B cell (primary cell): ENCODE measurements around the gene SPG7. TPM values are rescaled to one million over a fixed set of nuclear protein-coding genes. Genes with fewer than 3 reads are reported as not detected.
A peak's percentile ranks its signal among the peaks of the same experiment; 100 is the strongest.

Experiments used
- ATAC-seq: fragments of 200-7000 bp; cut with Tn5 transposase; one replicate; pipeline ENCODE4 v1.10.0; 2021; ENCODE audit warnings: low read depth, mild to moderate bottlenecking, moderate number of reproducible peaks, moderate library complexity
- CTCF ChIA-PET: fragments of 350-600 bp; sonication (Branson Sonifier 250); formaldehyde crosslinking; loops from one replicate; lab custom pipeline; 2021; ENCODE audit warnings: antibody characterized with exemption, inconsistent platforms; lab: Charles Lee
- POLR2A ChIA-PET: fragments of 350-600 bp; sonication (Branson Sonifier 250); formaldehyde crosslinking; loops from one replicate; lab custom pipeline; 2021; ENCODE audit warnings: antibody characterized with exemption; lab: Charles Lee
- DNase-seq: peaks from one replicate; pipeline ENCODE4 v3.0.0; 2013
- H2AFZ ChIP-seq: 2 replicates; pipeline ENCODE4 v1.6.1; 2012; ENCODE audit warnings: mild to moderate bottlenecking, low read depth, low read length; ENCODE audit not compliant: insufficient read depth, poor library complexity, severe bottlenecking
- H3K27ac ChIP-seq, 2 donors: 1 replicate in 1 of 2; 2 replicates in 1 of 2; pipeline ENCODE4 v1.5.1; 2012 to 2013; ENCODE audit warnings: low read length in 2 of 2, mild to moderate bottlenecking in 2 of 2, moderate library complexity in 1 of 2
- H3K27me3 ChIP-seq, 4 experiments: fragments of 200-600 bp in 1 of 4; sonication (generic) in 1 of 4; replicated peaks in 1 of 4; 1 replicate in 2 of 4; 2 replicates in 2 of 4; pipeline versions ENCODE4 v1.6.1 to v1.7.0; 2013 to 2016; ENCODE audit warnings: low read length in 3 of 4, mild to moderate bottlenecking in 2 of 4, mixed read lengths in 1 of 4, moderate library complexity in 1 of 4; ENCODE audit not compliant: insufficient read depth in 4 of 4, control insufficient read depth in 3 of 4; ENCODE audit errors: control extremely low read depth in 1 of 4
- H3K36me3 ChIP-seq, 2 experiments: replicated peaks in 1 of 2; 1 replicate in 1 of 2; 2 replicates in 1 of 2; pipeline versions ENCODE4 v1.6.1 to v1.7.1; 2013; ENCODE audit warnings: low read length in 1 of 2; ENCODE audit not compliant: insufficient read depth in 2 of 2, control insufficient read depth in 1 of 2; ENCODE audit errors: control extremely low read depth in 1 of 2, extremely low read depth in 1 of 2
- H3K4me1 ChIP-seq, 2 donors: fragments of 200-600 bp in 1 of 2; sonication (generic) in 1 of 2; 1 replicate in 1 of 2; 2 replicates in 1 of 2; pipeline versions ENCODE4 v1.5.1 to v1.6.1; 2013 to 2017; ENCODE audit warnings: low read length in 2 of 2; ENCODE audit not compliant: control insufficient read depth in 2 of 2, insufficient read depth in 2 of 2
- H3K4me2 ChIP-seq: replicated peaks from 2 replicates; pipeline ENCODE3; 2012; ENCODE audit warnings: mild to moderate bottlenecking, low read depth, low read length; ENCODE audit not compliant: poor library complexity, severe bottlenecking
- H3K4me3 ChIP-seq, 5 experiments: fragments of 200-600 bp in 1 of 5; sonication (generic) in 1 of 5; 1 replicate in 3 of 5; 2 replicates in 2 of 5; pipeline versions ENCODE4 v1.5.1 to v1.7.0; 2011 to 2016; ENCODE audit warnings: low read length in 4 of 5, mild to moderate bottlenecking in 4 of 5, low read depth in 2 of 5, control low read depth in 1 of 5, moderate library complexity in 1 of 5; ENCODE audit not compliant: insufficient read depth in 1 of 5; ENCODE audit errors: control extremely low read depth in 1 of 5, extremely low read depth in 1 of 5
- H3K79me2 ChIP-seq: fragments of 200-600 bp; sonication (generic); one replicate; pipeline ENCODE4 v1.6.0; 2016; ENCODE audit warnings: low read length; ENCODE audit not compliant: control insufficient read depth, insufficient read depth
- H3K9ac ChIP-seq: fragments of 200-600 bp; sonication (generic); 2 replicates; pipeline ENCODE4 v1.6.1; 2017; ENCODE audit warnings: mild to moderate bottlenecking, low read length, moderate library complexity
- H3K9me3 ChIP-seq, 3 donors: one replicate each; pipeline versions ENCODE4 v1.6.1 to v1.7.1; 2013; ENCODE audit warnings: low read length in 2 of 3; ENCODE audit not compliant: control insufficient read depth in 2 of 3, insufficient read depth in 1 of 3; ENCODE audit errors: control extremely low read depth in 1 of 3
- H4K20me1 ChIP-seq: 2 replicates; pipeline ENCODE4 v1.6.0; 2012; ENCODE audit warnings: mild to moderate bottlenecking, low read length; ENCODE audit not compliant: insufficient read depth, control insufficient read depth, poor library complexity, severe bottlenecking
- H3K27ac Mint-ChIP-seq: one replicate; pipeline ENCODE4 v1.8.0; 2021; ENCODE audit warnings: mixed read lengths
- H3K27me3 Mint-ChIP-seq: one replicate; pipeline ENCODE4 v1.8.0; 2021; ENCODE audit warnings: mixed read lengths
- H3K4me1 Mint-ChIP-seq: one replicate; pipeline ENCODE4 v1.8.0; 2021; ENCODE audit warnings: mixed read lengths
- H3K4me3 Mint-ChIP-seq: one replicate; pipeline ENCODE4 v1.8.0; 2021; ENCODE audit warnings: mixed read lengths
- H3K9me3 Mint-ChIP-seq: one replicate; pipeline ENCODE4 v1.8.0; 2022; ENCODE audit warnings: mixed read lengths; ENCODE audit not compliant: insufficient read depth
- EZH2 ChIP-seq: IDR thresholded peaks from 2 replicates; pipeline ENCODE4 v1.6.1; 2012; ENCODE audit warnings: borderline replicate concordance, low read depth, mild to moderate bottlenecking, moderate library complexity, low read length; ENCODE audit not compliant: insufficient read depth, poor library complexity, severe bottlenecking
- WGBS: methylation state at CpG from one replicate; pipeline ENCODE4 v1.1.5; 2013; ENCODE audit warnings: missing lambda C conversion rate; ENCODE audit not compliant: insufficient coverage; 5-methylcytosine and 5-hydroxymethylcytosine counted together
- intact Hi-C: fragments of 100-400 bp; cut with micrococcal nuclease; formaldehyde crosslinking; loops from one replicate; pipeline ENCODE4 v1.10.0; 2022
- polyA plus RNA-seq: library from polyadenylated mRNA; depleted of rRNA; stranded (reverse); fragments of >200 nt; gene quantifications from 2 replicates; pipeline ENCODE4 v1.2.3, GENCODE V29; 2012
- total RNA-seq, 2 donors: library from RNA; stranded (reverse); fragments of 120-200 nt in 1 of 2; gene quantifications; 1 replicate in 1 of 2; 2 replicates in 1 of 2; pipeline versions ENCODE4 v1.2.3 to v1.2.4, GENCODE V29; 2013 to 2022
- TF ChIP-seq, protein P1 (sequence below): fragments of 200-600 bp; IDR thresholded peaks from one replicate; pipeline ENCODE4 v1.8.0; 2022; ENCODE audit warnings: antibody characterized with exemption, mild to moderate bottlenecking

SPG7 gene
- total and polyA plus RNA-seq, 2 donors (not counting 1 experiment from before 2014, with no cell fraction given) = 146 to 157 TPM

DNA sequence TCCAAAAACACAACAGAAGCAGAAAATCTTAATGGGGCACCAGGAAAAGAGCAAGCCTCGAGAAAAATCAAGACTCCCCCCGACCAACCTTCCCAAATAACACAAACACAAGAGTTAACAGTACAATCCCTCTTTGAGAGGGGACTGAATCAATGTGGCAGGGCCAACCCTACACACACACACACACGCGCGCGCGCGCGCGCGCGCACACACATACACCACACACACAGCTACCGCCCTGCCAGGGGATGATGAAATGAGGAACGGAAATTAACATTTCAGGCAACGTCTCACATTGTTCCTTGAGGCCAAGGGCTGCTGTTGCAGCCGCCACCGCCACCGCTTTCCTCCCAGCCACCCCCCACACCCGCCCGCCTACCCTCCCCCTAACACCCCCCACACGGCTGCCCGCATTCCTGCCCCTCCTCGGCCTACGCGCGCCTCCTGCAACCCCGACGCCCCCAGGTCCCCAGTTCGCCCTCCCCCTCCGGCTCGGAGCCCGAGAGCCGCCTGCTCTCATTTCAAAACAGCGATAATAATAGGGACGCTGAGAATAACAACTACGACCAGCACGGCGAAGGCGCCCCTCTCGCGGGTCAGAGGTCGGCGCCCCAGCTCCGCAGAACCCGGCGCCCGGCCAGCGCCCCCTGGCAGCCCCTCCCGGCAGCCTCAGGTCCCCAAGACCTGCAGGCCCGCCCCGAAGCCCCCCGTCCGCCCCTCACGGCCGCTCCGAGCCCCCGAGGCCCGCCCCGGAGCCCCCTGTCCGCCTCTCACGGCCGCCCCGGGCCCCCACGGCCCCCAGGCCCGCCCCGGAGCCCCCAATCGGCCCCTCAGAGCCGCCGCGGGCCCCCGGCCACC lies 18.9 kb upstream of the SPG7 start:
- Histone ChIP-seq H3K36me3 (peaks cover 0 to 5% of the 10 kb centered on the region in 2 experiments), H3K4me3 (peak overlapping the region; percentile 55 to 74 (median 61)), H3K79me2 (peaks cover 73% of the 10 kb centered on the region), H3K9ac (peak overlapping the region; percentile 71), H3K27ac (peak overlapping the region; percentile 91 to 97), H3K4me2 (peak overlapping the region; percentile 84), H3K27me3 (no peaks in the 10 kb centered on the region), H3K4me1 (peaks cover 54 to 60% of the 10 kb centered on the region in 2 donors), H4K20me1 (peaks cover 57% of the 10 kb centered on the region), H2AFZ (no peak overlapping the region), H3K9me3 (no peaks in the 10 kb centered on the region)
- TF ChIP-seq, protein P1, sequence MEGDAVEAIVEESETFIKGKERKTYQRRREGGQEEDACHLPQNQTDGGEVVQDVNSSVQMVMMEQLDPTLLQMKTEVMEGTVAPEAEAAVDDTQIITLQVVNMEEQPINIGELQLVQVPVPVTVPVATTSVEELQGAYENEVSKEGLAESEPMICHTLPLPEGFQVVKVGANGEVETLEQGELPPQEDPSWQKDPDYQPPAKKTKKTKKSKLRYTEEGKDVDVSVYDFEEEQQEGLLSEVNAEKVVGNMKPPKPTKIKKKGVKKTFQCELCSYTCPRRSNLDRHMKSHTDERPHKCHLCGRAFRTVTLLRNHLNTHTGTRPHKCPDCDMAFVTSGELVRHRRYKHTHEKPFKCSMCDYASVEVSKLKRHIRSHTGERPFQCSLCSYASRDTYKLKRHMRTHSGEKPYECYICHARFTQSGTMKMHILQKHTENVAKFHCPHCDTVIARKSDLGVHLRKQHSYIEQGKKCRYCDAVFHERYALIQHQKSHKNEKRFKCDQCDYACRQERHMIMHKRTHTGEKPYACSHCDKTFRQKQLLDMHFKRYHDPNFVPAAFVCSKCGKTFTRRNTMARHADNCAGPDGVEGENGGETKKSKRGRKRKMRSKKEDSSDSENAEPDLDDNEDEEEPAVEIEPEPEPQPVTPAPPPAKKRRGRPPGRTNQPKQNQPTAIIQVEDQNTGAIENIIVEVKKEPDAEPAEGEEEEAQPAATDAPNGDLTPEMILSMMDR = no peak
- no peak for TF ChIP-seq EZH2
- Mint-ChIP-seq H3K9me3 (no peaks in the 10 kb centered on the region), H3K4me3 (peak overlapping the region; percentile 93), H3K4me1 (peaks cover 67% of the 10 kb centered on the region), H3K27ac (peak overlapping the region; percentile 97), H3K27me3 (no peaks in the 10 kb centered on the region)
- intact Hi-C loops = loop anchor here (2.0 to 5.0 kb wide), 5 partner anchors 28 to 213 kb away; partner anchors contain the start of gene SPATA2L
- POLR2A ChIA-PET = interaction anchor here (0.6 to 3.0 kb wide), 14 partner anchors 11 to 384 kb away, joined by 3 to 20 read pairs (median 3); partner anchors contain the start of genes SPG7 and TCF25
- WGBS = under 1% methylated on average over 48 of the region's 71 CpGs
- peak; percentile 93 for DNase-seq
- ATAC-seq = peak; percentile 25
- CTCF ChIA-PET = interaction anchor here (0.8 to 1.7 kb wide), 7 partner anchors 16 to 128 kb away, joined by 3 to 8 read pairs (median 3); partner anchors contain the start of gene SPG7
